ENCODE measurements around the gene PHIP. TPM values are rescaled to one million over a fixed set of nuclear protein-coding genes. Genes with fewer than 3 reads are reported as not detected.
"Not testable (repeated sequence)": the region's sequence is repeated elsewhere in the genome, so short reads cannot be mapped to it uniquely, and the experiment has no call there.

The PHIP gene
- polyA plus RNA-seq (2012; ENCODE audit: low read depth, missing spikeins): 8.2 TPM

DNA sequence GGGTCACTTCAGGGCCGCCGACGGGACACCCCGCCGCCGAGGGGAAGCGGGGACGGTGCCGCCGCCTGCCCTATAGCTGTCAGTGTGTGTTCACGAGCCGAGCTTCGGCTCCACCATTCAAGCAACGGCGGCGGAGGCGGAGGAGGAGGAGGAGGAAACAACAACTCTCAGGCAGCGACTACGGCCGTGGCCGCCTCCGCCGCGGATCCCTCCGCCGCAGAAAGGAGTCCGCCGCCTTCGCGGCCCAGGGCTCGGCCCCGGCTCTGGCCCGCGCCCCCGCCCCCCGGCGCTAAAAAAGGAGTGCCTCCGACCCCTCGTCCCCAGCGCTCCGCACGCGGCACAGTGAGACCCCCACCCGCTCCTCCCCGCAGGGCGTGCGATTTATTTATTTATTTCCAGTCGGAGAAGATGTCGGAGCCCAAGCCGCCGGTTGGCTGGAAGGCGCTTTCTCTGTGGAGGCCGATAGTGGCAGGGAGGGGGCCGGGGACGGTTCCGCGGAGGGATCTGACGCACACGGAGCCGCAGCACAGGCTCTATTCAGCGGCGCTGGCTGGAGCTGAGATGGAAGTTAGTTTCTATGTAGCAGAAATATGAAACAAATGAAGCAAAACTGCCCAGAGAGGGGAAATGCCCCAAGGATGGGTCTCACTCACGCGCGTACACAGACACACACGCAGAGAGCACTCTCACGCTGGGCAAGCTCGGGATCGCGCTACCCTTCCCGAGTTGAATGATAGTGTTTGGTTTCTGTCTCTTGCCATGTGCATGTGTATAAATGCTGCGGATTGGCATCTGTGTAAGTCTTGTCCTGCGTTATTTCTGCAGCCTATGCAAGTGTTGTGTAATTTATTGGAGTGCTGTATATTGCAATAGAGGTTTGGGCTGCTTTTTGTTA, at the start of gene PHIP:
PHIP (minus strand) TSS at position 180 of the 895 bp plus-strand sequence. CDS start 186 bp downstream, outside the sequence.
- peak; percentile 46 for DNase-seq (ENCODE audit: insufficient read length, low spot score)
- TF ChIP-seq POU2F2 (IDR thresholded peaks at IDR 0.05; ENCODE audit: low read depth, low read length): peak; percentile 76
- TF ChIP-seq SPI1 (IDR thresholded peaks at IDR 0.05; ENCODE audit: low read depth, low read length): 0 out of 2 replicates have a peak, but pooled peaks have one; percentile 3
- peak; percentile 36 for TF ChIP-seq PAX5 (IDR thresholded peaks at IDR 0.05; ENCODE audit: insufficient read depth, low read length, severe bottlenecking)
- TF ChIP-seq POLR2A (IDR thresholded peaks at IDR 0.05; ENCODE audit: low read depth, low read length): peak; percentile 78
- TF ChIP-seq POLR2AphosphoS5 (IDR thresholded peaks at IDR 0.05; ENCODE audit: low read depth, low read length): peak; percentile 70
- peak; percentile 77; the same call in 1 of the 2 replicates for TF ChIP-seq TAF1 (IDR thresholded peaks at IDR 0.05; ENCODE audit: low read depth, low read length)
- FAIRE-seq: peak; percentile 85

DNA sequence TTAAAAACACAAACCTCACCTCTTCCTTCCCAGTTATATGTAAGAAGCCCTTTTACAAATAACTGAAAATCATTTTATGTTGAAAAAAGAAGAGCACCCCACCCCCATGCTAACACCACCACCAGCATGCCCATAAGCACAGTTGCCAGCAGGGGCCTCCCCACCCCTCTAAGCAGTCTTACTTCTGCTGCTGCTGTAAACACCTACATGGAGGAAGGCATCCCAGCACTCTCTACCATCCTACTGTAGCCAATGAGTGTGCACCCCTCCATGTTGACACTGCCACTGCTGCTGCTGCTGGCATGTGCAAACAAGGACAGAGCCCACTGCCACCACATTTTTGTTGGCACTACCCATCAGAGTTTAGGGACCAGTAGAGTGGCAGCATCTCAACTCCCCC, 49.6 kb upstream of the PHIP start:
- FAIRE-seq (no peak), DNase-seq (ENCODE audit: insufficient read length, low spot score) (no peak)
- TF ChIP-seq POU2F2 (IDR thresholded peaks at IDR 0.05; ENCODE audit: low read depth, low read length) (no peak), PAX5 (IDR thresholded peaks at IDR 0.05; ENCODE audit: insufficient read depth, low read length, severe bottlenecking) (no peak), POLR2A (IDR thresholded peaks at IDR 0.05; ENCODE audit: low read depth, low read length) (no peak), SPI1 (IDR thresholded peaks at IDR 0.05; ENCODE audit: low read depth, low read length) (no peak), POLR2AphosphoS5 (IDR thresholded peaks at IDR 0.05; ENCODE audit: low read depth, low read length) (no peak), TAF1 (IDR thresholded peaks at IDR 0.05; ENCODE audit: low read depth, low read length) (no peak)

DNA sequence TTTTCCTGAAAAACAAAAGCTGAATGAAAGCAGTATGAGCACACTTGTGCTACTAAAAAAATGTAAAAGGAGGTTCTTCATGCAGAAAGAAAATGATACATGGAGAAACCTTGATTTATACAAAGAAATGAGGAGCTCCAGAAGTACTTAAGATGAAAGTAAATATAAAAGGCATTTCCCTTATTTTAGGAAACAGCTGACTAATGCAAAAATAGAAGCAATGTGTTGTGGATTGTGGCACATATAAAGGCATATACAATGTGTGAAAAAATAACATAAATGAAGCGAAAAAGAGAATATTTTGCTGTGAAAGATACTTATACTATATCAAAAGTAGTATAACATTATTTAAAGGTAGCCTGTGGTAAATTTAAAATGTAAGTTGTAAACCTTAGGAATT, 41.2 kb upstream of the PHIP start:
- FAIRE-seq: no peak
- no peak for DNase-seq (ENCODE audit: insufficient read length, low spot score)
- no peak for TF ChIP-seq POU2F2 (IDR thresholded peaks at IDR 0.05; ENCODE audit: low read depth, low read length)
- TF ChIP-seq SPI1 (IDR thresholded peaks at IDR 0.05; ENCODE audit: low read depth, low read length): no peak
- TF ChIP-seq POLR2AphosphoS5 (IDR thresholded peaks at IDR 0.05; ENCODE audit: low read depth, low read length): no peak
- TF ChIP-seq TAF1 (IDR thresholded peaks at IDR 0.05; ENCODE audit: low read depth, low read length): no peak
- TF ChIP-seq PAX5 (IDR thresholded peaks at IDR 0.05; ENCODE audit: insufficient read depth, low read length, severe bottlenecking): no peak
- TF ChIP-seq POLR2A (IDR thresholded peaks at IDR 0.05; ENCODE audit: low read depth, low read length): no peak

GRCh38 chr6:79117752-79118151, 39.7 kb upstream of the PHIP start:
- FAIRE-seq (no peak), DNase-seq (ENCODE audit: insufficient read length, low spot score) (no peak)
- TF ChIP-seq POLR2A (IDR thresholded peaks at IDR 0.05; ENCODE audit: low read depth, low read length): no peak
- TF ChIP-seq POLR2AphosphoS5 (IDR thresholded peaks at IDR 0.05; ENCODE audit: low read depth, low read length): no peak
- no peak for TF ChIP-seq TAF1 (IDR thresholded peaks at IDR 0.05; ENCODE audit: low read depth, low read length)
- no peak for TF ChIP-seq PAX5 (IDR thresholded peaks at IDR 0.05; ENCODE audit: insufficient read depth, low read length, severe bottlenecking)

DNA sequence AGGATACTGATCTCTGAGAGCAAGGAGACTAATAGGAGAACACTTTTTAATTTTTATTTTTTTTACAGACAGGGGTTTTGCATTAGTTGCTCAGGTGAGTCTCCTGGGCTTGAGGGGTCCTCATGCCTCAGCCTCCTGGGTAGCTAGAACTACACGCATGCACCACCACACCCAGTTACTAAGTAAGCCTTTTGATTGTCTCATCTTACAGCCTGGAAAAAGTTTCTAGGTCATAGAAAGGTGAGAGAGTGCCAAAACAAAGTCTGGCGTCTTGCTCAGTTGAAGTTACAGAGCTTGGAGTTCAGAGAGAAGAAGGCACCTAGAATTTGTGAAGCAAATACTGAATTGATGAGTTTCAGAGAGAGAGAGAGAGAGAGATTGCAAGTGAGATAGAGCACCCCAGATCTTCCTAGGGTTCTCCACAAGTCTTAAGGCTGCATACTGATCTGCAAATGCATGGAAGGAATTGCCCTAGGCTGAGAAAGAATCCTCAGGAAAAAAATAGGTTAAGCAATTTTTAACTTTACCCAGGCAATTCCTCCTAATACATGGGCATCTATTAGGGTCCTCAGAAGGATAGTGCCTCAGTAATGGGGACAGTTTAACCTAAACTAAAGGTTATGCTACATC, 37.6 kb upstream of the PHIP start:
- DNase-seq (ENCODE audit: insufficient read length, low spot score): no peak
- TF ChIP-seq POU2F2 (IDR thresholded peaks at IDR 0.05; ENCODE audit: low read depth, low read length): no peak
- TF ChIP-seq POLR2A (IDR thresholded peaks at IDR 0.05; ENCODE audit: low read depth, low read length): no peak
- TF ChIP-seq TAF1 (IDR thresholded peaks at IDR 0.05; ENCODE audit: low read depth, low read length): no peak
- no peak for TF ChIP-seq SPI1 (IDR thresholded peaks at IDR 0.05; ENCODE audit: low read depth, low read length)
- no peak for TF ChIP-seq POLR2AphosphoS5 (IDR thresholded peaks at IDR 0.05; ENCODE audit: low read depth, low read length)
- TF ChIP-seq PAX5 (IDR thresholded peaks at IDR 0.05; ENCODE audit: insufficient read depth, low read length, severe bottlenecking): no peak
- no peak for FAIRE-seq

DNA sequence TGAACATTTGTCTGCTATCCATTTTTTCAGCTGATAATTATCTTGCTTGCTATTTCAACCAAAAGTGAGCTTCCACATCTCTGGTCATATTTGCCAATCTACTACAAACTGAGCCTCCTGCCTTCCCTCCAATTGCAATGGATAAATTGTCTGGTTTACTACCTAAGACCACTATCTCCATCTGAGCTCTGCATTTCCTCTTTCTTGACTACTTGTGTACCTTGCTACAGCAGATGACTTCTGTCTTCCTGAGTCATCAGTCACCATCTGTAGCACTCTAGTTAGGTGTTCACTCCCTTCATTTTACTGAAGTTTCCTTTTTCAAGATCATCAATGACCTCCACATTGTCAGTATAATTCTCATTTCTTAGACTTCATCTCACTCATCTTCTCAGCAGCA, 33.5 kb upstream of the PHIP start:
- DNase-seq (ENCODE audit: insufficient read length, low spot score) (no peak), FAIRE-seq (no peak)
- TF ChIP-seq SPI1 (IDR thresholded peaks at IDR 0.05; ENCODE audit: low read depth, low read length) (peak; percentile 47), POLR2AphosphoS5 (IDR thresholded peaks at IDR 0.05; ENCODE audit: low read depth, low read length) (no peak)

DNA sequence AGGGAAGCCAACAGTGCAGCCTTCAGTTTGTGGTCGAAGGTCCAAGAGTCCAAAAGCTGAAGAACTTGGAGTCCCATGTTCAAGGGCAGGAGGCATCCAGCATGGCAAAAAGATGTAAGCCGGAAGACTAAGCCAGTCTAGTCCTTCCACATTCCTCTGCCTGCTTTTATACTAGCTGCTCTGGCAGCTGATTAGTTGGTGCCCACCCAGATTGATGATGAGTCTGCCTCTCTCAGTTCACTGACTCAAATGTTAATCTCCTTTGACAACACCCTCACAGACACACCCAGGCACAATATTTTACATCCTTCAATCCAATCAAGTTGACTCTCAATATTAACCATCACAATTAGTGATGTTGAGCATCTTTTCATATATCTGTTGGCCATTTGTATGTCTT, 23.1 kb upstream of the PHIP start:
- DNase-seq (ENCODE audit: insufficient read length, low spot score) (no peak), FAIRE-seq (no peak)
- no peak for TF ChIP-seq POLR2AphosphoS5 (IDR thresholded peaks at IDR 0.05; ENCODE audit: low read depth, low read length)
- no peak for TF ChIP-seq TAF1 (IDR thresholded peaks at IDR 0.05; ENCODE audit: low read depth, low read length)
- no peak for TF ChIP-seq POLR2A (IDR thresholded peaks at IDR 0.05; ENCODE audit: low read depth, low read length)
- TF ChIP-seq PAX5 (IDR thresholded peaks at IDR 0.05; ENCODE audit: insufficient read depth, low read length, severe bottlenecking): no peak
- no peak for TF ChIP-seq POU2F2 (IDR thresholded peaks at IDR 0.05; ENCODE audit: low read depth, low read length)
- no peak for TF ChIP-seq SPI1 (IDR thresholded peaks at IDR 0.05; ENCODE audit: low read depth, low read length)

DNA sequence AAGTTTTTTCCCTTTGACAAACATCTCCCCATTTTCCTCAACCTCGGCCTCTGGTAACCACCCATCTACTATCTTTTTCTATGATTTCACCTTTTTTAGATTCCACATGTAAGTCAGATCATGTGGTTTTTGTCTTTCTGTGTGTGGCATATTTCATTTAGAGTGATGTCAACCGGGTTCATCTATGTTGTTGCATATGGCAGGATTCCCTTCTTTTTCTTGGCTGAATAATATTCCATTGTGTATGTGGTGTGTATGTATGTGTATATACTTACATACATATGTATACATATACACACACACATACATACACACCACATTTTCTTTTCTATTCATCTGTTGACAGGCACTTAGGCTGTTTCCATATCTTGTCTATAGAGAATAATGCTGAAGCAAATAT, 22.2 kb upstream of the PHIP start:
- no peak for DNase-seq (ENCODE audit: insufficient read length, low spot score)
- no peak for TF ChIP-seq POLR2AphosphoS5 (IDR thresholded peaks at IDR 0.05; ENCODE audit: low read depth, low read length)
- no peak for TF ChIP-seq PAX5 (IDR thresholded peaks at IDR 0.05; ENCODE audit: insufficient read depth, low read length, severe bottlenecking)
- no peak for TF ChIP-seq POU2F2 (IDR thresholded peaks at IDR 0.05; ENCODE audit: low read depth, low read length)
- TF ChIP-seq TAF1 (IDR thresholded peaks at IDR 0.05; ENCODE audit: low read depth, low read length): no peak
- TF ChIP-seq SPI1 (IDR thresholded peaks at IDR 0.05; ENCODE audit: low read depth, low read length): no peak
- no peak for TF ChIP-seq POLR2A (IDR thresholded peaks at IDR 0.05; ENCODE audit: low read depth, low read length)
- no peak for FAIRE-seq

- FAIRE-seq (no peak), DNase-seq (ENCODE audit: insufficient read length, low spot score) (no peak)
- TF ChIP-seq SPI1 (IDR thresholded peaks at IDR 0.05; ENCODE audit: low read depth, low read length) (peak; percentile 36), POLR2AphosphoS5 (IDR thresholded peaks at IDR 0.05; ENCODE audit: low read depth, low read length) (no peak)
These were observed 16.9 kb upstream of the PHIP start for GRCh38 chr6:79094938-79095337.

DNA sequence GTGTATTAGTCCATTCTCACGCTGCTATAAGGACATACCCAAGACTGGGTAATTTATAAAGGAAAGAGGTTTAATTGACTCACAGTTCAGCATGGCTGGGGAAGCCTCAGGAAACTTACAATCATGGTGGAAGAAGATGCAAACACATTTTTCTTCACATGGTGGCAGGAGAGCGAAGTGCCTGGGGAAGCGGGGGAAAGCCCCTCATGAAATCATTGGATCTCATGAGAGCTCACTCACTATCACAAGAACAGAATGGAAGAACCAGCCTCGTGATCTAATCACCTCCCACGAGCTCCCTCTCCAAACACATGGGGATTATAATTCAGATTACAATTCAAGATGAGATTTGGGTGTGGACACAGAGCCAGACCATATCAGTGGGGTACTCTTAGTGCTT, 13.7 kb upstream of the PHIP start:
- not testable (repeated sequence) for DNase-seq (ENCODE audit: insufficient read length, low spot score); FAIRE-seq
